Measurements from ENCODE around the gene CHD9.
A peak's percentile ranks its signal among the peaks of the same experiment; 100 is the strongest.

The CHD9 gene

DNA sequence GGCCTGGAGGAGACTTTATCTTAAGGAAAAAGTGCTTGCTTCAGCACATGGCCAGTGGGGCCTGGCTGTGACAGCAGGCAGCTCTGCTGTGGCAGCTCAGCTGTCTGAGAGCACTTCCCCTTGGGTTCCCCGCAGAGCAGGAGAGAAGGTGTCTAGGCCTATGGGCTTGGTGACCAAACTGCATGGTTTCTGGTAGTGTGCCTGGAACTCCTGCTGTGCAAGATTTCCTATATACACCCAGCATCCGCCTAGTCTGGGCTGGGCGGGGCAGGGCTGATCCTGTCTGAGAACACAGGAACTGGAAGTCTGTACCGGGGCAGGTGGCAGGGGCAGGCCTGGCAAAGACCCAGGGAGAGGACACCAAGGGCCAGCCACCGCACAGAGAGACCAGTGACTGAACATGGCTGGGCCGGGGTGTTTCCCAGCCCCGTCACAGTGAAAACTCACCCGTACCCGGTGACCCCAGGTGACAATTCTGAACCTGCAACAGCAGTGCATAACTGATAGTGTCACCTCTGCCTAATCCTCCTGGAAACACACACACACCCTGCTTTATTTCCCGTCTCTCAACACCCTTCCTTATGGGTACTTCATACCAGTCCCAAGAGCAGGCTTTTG, 39.3 kb downstream of the CHD9 start:
- peak; percentile 6 for DNase-seq (ENCODE audit: low read depth)

DNA sequence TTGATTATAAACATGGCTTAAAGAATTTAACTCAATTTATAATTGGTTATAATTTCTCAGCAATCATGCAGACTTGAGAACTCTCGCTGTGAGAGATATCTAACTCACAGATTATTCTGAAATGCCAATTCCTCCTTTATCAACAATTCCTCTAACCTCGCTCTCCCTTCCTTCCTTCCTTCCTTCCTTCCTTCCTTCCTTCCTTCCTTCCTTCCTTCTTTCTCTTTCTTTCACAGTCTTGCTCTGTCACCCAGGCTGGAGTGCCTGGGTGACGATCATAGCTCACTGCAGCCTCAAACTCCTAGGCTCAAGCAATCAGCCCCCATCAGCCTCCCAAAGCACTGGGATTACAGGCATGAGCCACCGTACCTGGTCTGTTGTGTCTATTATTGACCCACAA, 42.4 kb downstream of the CHD9 start:
- DNase-seq (ENCODE audit: low read depth), result no peak

DNA sequence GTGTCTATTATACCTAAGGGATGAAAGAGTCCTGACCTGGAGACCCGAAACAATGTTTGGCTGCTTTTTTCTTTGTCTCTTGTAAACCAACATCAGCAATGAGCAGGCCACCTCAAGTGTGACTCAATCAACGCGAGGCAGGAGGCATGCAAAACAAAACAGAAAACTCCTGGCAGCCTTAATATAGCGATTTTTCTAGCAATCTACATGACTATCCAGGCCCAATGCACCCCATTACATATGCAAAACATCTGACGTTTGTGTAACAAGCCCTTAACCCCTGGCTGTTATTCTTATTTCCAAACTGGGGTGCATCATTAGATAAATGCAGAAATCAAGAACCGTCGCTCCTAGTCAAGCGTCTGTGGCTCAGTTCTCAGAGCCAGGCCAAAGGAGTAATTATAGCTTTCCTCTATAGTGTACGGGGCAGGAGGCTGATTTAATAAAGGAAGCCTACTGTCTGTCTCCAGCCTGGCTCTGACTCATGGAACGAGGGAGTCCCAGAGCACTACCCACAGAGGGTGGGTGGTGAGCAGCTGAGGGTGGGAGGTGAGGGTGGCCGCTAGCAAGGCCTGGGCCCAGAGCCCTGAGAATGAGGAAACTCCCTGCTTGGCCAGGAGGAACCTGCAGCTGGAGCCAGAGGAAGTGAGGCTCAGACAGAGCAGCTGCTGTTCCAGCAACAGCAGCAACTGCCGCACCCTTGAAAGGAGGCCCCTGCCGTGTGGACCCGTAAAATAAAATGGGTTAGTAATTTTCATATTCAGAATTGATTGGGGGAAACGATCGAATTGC, 43.9 kb downstream of the CHD9 start:
- DNase-seq (ENCODE audit: low read depth), result peak; percentile 45

DNA sequence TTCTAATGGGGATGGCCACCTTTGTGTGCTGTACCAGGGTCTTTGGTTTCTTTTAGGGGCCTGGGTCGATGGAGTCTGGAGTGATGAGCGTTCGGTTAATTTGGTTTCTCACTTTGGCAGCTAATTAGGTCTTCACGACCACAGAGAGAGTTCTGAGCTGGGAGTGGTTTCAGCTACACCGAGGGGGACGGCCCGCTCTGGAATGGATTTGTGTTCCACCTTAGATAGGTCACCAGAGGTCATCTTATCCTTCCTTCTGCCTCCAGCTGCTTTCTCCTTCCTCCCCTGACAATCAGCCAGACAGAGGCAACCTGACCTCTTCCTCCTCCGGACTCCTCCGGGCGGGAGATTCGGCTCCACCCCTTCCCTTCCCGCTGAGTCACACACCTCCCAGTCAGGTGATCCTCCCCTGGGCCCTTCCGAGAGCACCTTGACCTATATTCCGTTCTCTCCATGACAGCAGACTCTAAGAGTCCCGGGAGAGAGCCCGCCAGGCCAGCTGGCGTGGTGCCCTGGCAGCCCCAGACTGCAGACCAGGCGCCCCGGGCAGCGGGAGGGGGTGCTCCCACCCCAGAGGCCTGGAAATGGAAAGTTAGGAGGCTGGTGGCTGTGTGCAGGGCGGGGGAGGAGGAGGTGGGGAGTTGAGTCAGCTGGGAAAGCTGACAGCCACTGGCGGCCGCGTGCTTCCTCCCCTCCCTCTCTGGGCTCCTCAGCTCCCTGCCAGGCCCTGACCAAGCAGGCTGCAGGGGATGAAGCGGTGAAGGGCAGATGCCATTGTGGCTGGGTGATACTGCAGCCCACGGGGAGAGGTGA, 44.7 kb downstream of the CHD9 start:
- DNase-seq (ENCODE audit: low read depth), result peak; percentile 53

DNA sequence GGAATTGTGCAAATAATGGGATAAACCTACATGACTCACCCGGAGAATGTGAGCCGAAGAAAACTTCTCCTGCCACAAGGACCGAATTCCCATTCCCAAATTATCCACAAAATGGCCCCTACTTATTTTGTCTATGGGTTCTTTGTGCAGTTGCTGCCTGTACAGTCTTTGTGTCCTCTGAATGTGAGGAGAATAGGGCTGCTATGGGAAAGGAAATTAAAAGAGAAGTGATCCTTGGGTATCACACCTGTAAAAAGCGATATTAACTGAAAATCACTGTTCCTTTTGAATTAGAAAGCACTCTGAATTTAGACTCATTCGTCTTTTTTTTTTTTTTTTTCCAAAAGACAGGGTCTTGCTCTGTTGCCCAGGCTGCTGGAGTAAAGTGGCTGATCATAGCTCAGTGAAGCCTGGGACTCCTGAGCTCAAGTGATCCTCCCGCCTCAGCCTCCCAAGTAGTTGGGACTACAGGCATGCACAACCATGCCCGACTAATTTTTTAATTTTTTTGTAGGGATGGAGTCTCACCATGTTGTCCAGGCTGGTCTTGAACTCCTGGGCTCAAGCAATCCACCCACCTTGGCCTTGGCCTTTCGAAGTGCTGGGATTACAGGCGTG, 45.4 kb downstream of the CHD9 start:
- DNase-seq (ENCODE audit: low read depth), result no peak

DNA sequence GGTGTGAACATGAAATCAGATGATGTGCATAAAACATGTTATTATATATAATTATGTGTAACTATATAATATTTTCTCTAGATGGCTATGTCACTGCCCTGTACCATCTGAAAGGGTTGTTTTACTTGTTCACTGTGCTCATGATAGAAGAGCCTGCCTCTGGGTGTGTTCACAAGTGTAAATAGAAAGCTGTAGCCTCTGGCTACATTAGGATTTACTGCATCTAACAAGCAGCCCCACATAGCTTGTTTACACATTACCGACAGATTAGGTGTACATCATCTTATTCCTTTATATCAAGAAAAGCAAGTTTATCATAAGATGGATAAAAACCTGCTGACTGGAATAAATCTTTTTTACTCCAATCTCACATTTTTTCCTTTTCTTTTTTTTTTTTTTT, 46.1 kb downstream of the CHD9 start:
- DNase-seq (ENCODE audit: low read depth), result no peak

DNA sequence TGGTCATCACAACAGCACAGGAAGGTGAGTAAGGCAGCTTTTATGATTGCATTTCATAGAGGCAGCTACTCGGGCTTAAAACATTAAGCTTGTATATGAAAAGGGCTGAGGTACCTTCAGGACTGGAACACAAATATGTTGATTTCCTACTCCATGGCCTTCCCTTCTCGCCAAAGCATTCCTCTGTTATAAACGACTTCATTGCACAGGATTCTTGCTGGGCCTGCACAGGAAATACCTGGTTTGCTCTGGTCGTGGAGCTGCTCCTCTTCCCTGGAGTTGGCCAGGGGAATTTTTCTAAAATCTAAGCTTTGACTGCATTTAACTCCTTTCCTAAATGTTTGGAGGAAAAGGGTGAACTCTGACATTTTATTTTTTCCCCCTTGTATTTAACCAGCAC, 49.0 kb downstream of the CHD9 start:
- DNase-seq (ENCODE audit: low read depth), result no peak

DNA sequence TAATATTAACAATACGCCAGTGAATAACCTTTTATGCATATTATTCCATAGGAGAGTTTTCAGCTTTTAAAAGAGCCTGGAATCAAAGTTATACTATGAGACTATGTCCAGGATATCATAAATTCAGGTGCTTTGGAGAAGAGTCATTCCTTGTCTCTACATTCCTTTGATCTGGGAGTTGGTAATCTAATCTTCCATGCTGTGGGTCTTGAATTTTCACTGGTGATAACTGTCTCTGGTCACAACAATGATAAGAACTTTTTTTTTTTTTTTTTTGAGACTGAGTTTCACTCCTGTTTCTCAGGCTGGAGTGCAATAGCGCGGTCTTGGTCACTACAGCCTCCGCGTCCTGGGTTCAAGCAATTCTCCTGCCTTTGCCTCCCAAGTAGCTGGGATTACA, 50.8 kb downstream of the CHD9 start:
- DNase-seq (ENCODE audit: low read depth), result no peak

DNA sequence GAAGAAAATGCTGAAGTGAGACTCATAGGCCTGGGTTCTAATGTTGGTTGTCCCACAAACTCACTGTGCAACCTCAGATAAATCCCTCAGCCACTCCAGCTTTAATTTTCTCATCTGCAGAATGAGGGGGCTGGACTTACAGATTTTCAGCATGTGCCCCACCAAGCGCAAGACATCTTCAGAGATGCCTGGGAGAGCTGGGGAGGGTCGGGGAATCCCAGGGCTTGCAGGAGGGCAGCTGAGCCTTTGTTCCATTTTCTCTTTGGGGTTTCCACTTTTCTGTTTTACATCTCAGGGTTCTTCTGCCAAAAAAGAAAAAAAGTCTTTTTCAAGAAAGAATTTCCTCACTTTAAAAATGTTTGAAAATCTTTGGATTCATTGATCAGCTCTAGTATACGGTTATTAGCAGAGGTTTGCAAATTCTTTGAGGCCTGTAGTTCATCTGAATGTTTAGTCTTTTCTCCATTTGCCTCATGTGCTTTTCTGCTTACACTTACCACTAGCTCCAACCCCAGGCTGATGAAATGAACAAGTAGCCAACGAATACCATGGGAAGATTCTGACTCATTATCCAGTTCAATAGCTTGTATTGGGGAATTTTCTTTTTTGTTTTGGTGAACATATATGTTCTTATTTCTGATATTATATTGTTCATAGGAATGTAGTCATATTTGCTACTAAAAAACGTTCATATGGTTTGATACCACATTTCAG, 56.4 kb downstream of the CHD9 start:
- DNase-seq (ENCODE audit: low read depth), result no peak

DNA sequence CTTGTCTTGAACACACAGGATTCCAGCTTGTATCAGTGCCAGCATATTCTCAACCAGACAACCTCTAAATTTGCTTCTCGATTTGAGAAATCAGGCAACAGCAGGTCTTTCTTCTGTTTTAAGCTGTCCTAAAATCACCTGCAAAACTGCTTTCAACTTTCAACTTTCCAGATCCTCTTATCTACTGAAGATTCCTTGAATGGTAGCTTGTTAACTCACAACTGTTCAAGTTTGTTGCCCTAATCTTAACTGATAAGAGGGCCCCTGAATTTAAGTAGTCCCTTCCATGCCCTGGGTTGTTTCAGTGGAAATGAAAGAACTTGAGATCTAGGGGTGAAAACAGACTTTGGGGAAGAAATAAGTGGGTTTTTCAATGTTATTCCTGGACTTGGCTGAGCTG, 57.2 kb downstream of the CHD9 start:
- no peak for DNase-seq (ENCODE audit: low read depth)

DNA sequence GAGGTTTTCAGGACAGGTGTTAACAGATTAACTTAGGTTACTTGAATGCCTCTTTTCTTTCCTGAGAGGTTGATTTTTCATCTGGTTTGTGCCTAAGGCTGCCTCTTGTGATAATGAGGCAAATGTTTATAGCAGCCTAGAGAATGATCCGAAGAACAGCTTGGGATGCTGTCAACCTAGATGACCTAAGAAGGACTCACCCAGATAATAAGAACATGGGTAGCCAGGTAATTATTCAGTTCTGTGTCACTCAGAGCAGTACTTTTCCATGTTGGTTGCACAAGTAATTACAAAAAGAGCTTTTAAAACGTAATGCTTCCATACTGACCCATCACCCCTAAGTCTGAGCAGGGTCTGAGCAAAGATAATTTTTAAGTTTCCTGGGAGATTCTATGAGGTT, 60.3 kb downstream of the CHD9 start:
- DNase-seq (ENCODE audit: low read depth), result no peak

DNA sequence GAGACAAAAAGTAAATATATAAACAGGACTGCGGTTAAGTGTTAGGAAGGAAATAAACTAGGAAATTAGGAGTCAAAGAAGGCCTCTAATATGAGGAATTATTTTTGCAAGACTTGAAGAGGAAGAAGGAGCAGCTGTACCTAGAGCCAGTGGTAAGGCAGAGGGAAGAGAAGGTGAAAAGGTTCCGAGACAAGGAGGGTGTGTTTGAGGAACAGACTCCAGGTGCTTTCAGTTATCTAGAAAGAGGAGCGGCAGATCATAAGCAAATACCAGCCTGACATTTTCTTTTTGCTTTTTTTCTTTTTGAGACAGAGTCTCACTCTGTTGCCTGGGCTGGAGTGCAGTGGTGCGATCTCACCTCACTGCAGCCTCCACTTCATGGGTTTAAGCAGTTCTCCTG, 61.0 kb downstream of the CHD9 start:
- no peak for DNase-seq (ENCODE audit: low read depth)

DNA sequence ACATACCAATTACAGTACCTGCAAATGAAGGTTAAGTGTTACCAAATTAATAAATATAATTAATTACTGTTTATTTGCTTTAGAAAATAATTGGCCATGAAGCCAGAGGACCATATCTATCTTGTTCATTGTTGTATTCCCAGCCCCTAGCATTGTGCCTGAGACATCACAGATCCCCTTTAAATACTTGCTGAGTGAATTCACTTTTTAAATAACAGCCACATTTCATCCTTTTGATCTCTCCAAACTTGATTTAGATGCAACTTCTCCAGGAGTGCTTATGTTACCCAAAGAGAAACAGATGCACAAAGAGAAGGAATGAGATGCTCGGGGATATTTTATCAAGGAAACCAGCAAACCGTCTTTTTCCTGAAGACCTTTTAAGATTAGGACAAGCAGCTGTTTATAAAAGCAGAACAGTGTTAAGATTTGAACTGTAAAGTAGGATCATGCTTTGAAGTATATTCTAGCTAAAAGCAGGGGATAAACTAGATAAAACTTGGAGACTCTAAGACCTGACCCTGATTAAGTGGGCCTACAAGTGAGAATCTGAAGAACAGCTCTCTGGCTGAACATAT, 66.3 kb downstream of the CHD9 start:
- DNase-seq (ENCODE audit: low read depth), result no peak

DNA sequence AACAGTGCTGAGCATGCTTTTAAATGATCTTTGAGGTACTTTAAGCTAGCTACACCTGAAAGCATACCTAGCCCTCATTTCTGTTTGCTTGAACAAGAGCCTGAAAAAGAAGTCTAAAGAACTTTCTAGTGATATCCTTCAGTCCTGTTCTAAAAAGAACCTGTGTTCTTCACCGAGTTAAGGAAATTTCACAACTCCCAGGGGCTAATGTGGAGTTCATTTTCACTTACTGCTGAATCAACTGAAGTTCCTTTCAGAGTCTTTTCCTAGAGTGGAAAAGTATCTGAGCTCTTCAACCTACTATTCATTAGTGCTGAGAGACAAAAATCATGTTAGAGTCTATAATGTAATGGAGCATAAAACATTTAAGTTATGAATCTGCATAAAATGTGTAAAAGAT, 66.9 kb downstream of the CHD9 start:
- DNase-seq (ENCODE audit: low read depth), result no peak

DNA sequence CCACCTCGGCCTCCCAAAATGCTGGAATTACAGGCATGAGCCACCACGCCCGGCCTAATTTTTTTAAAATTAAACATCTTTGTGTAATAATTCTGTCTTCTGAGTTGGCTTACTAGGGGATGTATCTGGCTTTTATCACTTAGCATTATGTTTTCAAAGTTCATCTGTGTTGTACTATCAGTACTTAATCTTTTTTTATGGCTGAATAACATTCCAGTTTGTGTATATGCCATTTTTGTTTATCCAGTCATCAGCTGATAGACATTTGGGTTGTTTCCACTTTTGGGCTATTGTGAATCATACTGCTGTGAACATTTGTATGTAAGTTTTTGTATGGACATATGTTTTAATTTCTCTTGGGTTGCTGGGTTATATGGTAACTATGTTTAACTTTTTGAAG, 69.0 kb downstream of the CHD9 start:
- no peak for DNase-seq (ENCODE audit: low read depth)

DNA sequence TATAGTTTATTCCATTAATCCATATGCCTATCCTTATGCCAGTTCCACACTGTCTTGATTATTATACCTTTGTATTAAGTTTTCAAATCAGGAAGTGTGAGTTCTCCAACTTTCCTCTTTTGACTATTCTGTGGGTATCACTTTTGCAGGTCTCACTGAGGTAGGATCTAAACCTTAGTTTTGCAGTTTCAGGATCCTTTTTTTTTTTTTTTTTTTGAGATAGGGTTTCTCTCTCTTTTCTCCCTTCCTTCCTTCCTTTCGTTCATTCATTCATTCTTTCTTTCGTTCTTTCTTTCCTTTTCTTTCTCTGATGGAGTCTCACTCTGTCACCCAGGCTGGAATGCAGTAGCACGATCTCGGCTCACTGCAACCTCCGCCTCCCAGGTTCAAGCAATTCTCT, 71.6 kb downstream of the CHD9 start:
- no peak for DNase-seq (ENCODE audit: low read depth)

DNA sequence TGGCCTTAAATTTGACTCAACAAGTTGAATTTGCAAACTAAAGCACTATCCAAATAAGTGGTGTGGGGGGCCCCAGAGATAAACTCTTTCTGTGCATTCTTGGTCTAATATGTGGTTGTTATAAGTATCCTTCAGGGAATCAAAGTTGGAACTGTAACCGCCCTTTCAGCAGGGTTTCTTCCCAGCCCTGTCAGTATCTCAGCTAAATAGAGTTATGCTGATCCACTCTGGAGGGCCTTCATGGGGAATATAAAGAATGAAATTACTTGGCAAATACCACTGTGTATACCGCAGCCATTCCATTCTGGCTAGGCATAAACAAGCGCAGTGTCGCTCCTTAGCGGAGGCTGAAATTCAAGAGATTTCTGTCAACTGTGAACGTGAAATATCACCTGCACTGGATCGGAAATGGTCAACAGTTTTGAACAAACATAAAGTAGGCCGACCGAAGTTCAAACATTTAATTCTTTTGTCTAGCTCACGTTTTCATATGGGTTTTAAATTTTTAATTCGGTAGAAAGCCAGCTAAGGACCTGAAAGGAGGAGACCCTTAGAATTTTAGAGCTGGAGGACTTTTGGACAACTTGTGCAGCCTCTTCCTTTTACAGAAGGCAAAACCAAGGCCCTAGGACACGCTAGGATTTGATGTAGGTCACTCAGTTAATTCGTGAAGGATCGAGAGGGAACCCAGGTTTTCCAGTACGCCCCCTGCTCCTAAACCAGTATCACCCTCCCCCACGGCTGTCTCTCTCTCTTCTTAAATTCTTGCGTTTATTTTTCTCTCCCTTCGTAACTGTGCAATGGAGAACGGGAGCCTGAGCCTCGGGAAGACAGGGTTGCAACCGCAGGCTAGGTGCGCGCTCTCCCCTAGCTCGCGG, 74.7 kb downstream of the CHD9 start:
- no peak for DNase-seq (ENCODE audit: low read depth)

DNA sequence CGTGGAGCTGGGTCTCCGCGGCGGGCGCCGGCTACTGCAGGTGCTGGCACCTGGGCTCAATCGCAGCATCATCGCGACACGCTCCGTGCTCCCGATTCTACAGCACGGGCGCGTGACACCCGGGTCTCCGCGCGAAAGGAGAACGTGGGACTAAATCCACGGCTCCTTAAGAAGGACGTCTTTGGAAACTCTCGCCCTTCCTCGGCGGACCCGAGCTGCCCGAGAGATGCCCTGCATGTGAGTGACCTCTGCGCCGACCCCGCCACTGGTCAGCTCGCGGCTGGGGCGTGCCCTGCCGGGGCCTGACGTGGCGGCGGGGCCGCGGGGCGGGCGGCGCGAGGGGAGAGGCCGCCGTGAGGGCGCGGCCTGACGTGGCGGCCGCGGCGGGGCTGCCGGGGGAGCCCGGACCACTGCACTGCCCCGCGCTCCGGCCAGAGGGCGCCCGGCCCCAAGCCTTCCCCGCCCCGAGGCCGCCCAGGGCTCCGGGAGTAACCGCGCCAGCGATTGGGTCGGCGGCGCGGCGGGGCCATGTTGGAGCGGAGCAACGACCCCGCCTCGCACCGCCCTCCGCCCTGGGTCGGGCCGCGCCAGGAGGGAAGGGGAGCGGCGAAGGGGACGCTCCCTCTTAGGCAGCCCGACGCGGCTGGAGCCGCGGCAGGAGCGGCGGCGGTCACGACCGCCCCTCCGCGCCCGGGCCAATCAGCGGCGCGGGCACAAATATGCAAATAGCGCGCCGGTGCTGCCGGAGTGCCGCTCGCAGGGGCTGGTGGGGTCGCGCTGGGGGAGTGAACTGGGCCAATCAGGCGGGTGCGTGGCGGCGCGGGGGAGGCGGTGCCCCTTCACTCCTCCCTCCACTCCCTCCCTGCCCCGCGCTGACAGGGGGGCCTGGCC, 75.6 kb downstream of the CHD9 start:
- DNase-seq (ENCODE audit: low read depth), result peak; percentile 95

DNA sequence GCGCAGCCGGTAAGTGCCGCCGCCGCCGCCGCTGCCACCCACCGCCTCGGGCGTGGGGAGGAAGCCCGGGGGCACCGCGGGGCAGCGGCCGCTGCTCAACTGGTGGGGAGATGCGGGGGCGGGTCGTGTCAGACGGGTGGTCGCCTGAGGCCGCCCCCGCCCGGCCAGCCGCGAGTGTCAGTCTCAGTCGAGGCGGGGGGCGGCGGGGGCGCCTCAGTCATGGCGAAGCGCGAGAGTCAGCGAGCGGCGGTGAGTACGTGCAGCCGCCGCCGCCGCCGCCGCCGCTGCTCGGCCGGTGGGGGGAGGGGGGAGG, 76.2 kb downstream of the CHD9 start:
- DNase-seq (ENCODE audit: low read depth), result no peak
